Ectodermal cell (in vitro differentiated cells): ENCODE results near the gene ST7L.

ENCODE experiments used
- H3K27ac ChIP-seq: 2 replicates; pipeline ENCODE4 v1.7.0; 2013; ENCODE audit warnings: mild to moderate bottlenecking, low read depth, low read length; ENCODE audit not compliant: insufficient read depth, poor library complexity, severe bottlenecking
- H3K27me3 ChIP-seq: 2 replicates; pipeline ENCODE4 v1.7.0; 2013; ENCODE audit warnings: mild to moderate bottlenecking, low read length; ENCODE audit not compliant: insufficient read depth, control insufficient read depth, poor library complexity, severe bottlenecking
- H3K36me3 ChIP-seq: one replicate; pipeline ENCODE4 v1.7.0; 2013; ENCODE audit warnings: low read length; ENCODE audit not compliant: control insufficient read depth, insufficient read depth
- H3K4me1 ChIP-seq: one replicate; pipeline ENCODE4 v1.7.0; 2013; ENCODE audit warnings: low read length; ENCODE audit not compliant: control insufficient read depth, insufficient read depth
- H3K4me3 ChIP-seq: 2 replicates; pipeline ENCODE4 v1.7.0; 2013; ENCODE audit warnings: low read depth, low read length, control low read depth; ENCODE audit not compliant: insufficient read depth
- H3K9me3 ChIP-seq: 2 replicates; pipeline ENCODE4 v1.7.0; 2013; ENCODE audit warnings: mild to moderate bottlenecking, low read length, moderate library complexity; ENCODE audit not compliant: control insufficient read depth
- WGBS, 2 experiments: methylation state at CpG; one replicate each; pipeline ENCODE4 v1.1.7; 2013; ENCODE audit warnings: missing lambda C conversion rate in 2 of 2; 5-methylcytosine and 5-hydroxymethylcytosine counted together

Gene ST7L

DNA sequence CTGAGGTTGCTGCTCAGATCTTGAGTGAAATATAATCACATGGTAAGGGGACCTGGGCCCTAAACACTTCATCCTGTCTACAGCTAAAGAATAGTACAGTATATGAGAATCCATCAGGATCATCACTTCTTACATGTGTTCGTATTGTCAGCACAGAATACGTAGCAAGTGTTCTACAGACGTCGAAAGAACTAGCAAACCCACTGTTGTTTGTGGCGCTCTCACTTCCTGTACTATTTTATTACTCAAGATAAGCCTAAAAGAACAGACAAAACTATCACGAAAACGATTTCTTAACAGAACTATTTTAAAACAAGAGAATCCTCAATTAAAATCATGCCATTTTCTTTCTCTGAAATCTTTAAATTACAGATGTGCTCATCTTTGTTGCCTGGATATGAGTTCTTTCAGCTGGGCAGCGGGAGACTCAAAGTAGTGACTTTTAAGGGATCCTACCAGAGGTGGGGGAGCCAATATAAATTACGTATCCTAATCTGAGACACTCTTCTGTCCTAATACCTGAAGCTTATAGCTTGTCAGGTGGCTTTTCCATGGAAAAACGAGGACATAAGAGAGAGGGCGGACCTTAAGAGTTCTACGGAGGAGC, 724 bp downstream of the ST7L start:
- Histone ChIP-seq H3K9me3 (no peaks in the 10 kb centered on the region), H3K36me3 (peaks cover 1% of the 10 kb centered on the region), H3K27ac (no peak overlapping the region), H3K4me1 (no peaks in the 10 kb centered on the region), H3K27me3 (no peaks in the 10 kb centered on the region), H3K4me3 (peak overlapping the region; percentile 83)
- 6 to 9% methylated on average over 12 of the region's 12 CpGs for WGBS, 2 experiments

DNA sequence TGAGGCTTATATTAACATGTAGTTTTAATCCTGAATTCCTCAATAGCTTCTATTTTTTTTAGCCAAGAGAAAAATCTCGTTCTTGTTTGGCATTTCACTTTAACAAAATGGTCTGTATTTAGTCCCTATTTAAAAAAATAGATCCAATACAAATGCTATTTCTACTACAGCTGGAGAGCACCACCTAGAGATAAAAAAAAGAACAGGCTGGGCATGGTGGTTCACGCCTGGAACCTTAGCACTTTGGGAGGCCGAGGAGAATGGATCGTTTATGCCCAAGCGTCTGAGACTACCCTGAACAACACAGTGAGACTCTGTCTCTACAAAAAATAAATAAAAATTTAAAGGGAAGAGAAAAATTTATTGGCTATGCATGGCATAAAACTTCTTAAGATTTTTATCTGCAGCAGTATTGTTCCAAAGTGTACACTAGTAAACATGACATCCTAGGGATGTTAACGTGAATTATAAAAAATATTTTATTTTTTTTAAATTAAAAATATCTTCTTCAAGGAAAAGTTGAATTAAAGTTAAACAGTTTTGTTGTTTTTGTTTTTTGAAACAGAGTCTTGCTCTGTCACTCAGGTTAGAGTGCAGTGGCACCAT, 4.4 kb downstream of the ST7L start:
- Histone ChIP-seq H3K27me3 (no peaks in the 10 kb centered on the region), H3K27ac (no peak overlapping the region), H3K9me3 (no peaks in the 10 kb centered on the region), H3K4me3 (no peak overlapping the region), H3K36me3 (peaks cover 17% of the 10 kb centered on the region), H3K4me1 (no peaks in the 10 kb centered on the region)
- WGBS, 2 experiments, result 86 to 91% methylated on average over 4 to 5 of the region's 6 CpGs

DNA sequence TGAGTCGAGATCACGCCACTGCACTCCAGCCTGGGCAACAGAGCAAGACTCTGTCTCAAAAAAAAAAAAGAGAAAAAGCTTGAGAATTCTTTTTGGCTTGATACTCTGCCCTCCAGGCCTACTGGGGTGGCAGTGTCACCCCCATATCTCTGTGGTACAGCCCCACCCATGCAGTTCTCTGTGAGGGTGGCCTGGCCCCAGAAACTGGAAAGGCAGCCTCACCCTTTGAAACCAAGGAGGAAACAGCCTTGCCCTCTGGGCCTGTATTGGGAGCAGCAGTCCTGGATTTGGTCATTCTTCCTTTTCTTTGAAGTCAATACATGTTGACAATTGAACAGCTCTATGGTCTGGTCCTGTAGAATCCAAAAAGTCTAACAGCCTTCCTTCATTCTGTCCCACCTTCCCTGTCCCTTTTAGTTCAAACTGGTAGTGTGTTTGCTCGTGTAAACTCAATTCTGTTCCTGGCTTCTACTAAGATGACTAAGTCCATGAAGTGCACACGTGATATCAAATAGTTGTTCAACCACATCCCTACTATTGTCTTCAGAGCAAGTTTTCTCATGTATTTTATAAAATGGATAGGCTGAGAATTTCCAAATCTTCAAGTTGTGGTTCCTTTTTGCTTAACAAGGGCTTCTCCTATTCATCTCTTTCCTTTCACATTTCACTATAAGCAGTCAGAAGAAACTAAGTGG, 13.2 kb downstream of the ST7L start:
- H3K4me3 ChIP-seq, result no peak overlapping the region
- H3K27me3 ChIP-seq, result no peaks in the 10 kb centered on the region
- no peaks in the 10 kb centered on the region for H3K9me3 ChIP-seq
- H3K27ac ChIP-seq, result no peak overlapping the region
- H3K36me3 ChIP-seq, result peaks cover 18% of the 10 kb centered on the region
- H3K4me1 ChIP-seq, result no peaks in the 10 kb centered on the region
- WGBS, 2 experiments, result 89 to 92% methylated on average over 4 of the region's 4 CpGs

DNA sequence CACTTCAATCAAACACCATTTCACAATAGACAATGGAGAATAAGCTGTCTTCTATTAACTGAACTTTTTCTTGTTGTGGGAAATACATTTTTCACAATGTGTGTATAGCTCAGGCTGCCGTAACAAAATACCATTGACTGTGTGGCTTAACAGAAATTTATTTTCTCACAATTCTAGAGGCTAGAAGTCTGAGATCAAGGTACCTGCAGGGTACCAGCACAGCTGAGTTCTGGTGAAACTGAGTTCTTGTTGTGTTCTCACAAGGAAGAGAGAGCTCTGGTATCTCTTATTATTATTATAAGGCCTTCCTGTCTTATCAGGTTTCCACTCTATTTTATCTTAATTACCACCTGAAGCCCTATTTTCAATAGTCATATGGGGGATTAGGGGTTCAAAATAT, 15.4 kb downstream of the ST7L start:
- Histone ChIP-seq H3K36me3 (peaks cover 17% of the 10 kb centered on the region), H3K9me3 (no peaks in the 10 kb centered on the region), H3K4me3 (no peak overlapping the region), H3K27ac (no peak overlapping the region), H3K27me3 (no peaks in the 10 kb centered on the region), H3K4me1 (no peaks in the 10 kb centered on the region)
- 94 to 100% methylated on average over 1 of the region's 1 CpG for WGBS, 2 experiments

DNA sequence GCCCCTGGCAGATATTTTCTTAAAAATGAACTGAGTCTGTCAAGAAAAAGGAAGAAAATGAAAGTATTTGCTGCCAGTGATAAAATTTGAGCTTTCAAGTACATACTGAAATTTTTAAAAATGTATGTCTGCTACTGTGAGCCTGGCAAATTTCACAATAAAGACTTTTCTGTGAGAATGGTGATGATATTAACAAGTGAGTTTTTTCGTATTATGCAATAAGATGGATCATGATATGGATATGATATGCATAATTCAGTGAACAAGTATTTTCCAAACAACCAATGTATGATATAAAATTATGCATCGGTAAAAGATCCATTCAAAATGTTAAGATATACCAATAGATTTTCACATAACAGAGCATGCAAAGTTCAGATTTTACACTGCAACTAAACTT, 15.9 kb downstream of the ST7L start:
- H3K4me1 ChIP-seq, result no peaks in the 10 kb centered on the region
- WGBS, 2 experiments, result 92% methylated on average over 2 of the region's 2 CpGs; no CpG with 5 or more reads in 1 of the 2 experiments
- no peak overlapping the region for H3K4me3 ChIP-seq
- no peaks in the 10 kb centered on the region for H3K9me3 ChIP-seq
- H3K36me3 ChIP-seq, result peaks cover 17% of the 10 kb centered on the region
- H3K27me3 ChIP-seq, result no peaks in the 10 kb centered on the region
- H3K27ac ChIP-seq, result no peak overlapping the region

DNA sequence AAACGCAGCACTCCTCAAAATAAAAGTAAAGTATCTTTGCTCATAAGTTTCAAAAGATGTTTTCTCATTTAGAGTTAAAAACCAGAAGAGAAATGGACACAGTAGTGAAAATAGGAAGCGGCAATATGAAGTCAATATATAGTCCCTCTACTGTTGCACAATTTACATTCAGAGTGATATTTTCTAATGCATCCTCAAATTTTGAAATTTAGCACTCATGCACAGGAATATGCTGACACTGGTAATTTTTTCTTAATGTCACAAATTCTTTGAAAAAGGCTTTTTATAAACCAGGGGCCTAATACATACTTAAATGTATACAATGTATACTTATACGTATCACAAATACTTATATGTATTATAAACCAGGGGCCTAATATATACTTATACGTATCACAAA, 19.5 kb downstream of the ST7L start:
- Histone ChIP-seq H3K4me3 (no peak overlapping the region), H3K36me3 (peaks cover 9% of the 10 kb centered on the region), H3K4me1 (no peaks in the 10 kb centered on the region), H3K9me3 (no peaks in the 10 kb centered on the region), H3K27me3 (no peaks in the 10 kb centered on the region), H3K27ac (no peak overlapping the region)
- 89 to 98% methylated on average over 1 to 3 of the region's 4 CpGs for WGBS, 2 experiments

DNA sequence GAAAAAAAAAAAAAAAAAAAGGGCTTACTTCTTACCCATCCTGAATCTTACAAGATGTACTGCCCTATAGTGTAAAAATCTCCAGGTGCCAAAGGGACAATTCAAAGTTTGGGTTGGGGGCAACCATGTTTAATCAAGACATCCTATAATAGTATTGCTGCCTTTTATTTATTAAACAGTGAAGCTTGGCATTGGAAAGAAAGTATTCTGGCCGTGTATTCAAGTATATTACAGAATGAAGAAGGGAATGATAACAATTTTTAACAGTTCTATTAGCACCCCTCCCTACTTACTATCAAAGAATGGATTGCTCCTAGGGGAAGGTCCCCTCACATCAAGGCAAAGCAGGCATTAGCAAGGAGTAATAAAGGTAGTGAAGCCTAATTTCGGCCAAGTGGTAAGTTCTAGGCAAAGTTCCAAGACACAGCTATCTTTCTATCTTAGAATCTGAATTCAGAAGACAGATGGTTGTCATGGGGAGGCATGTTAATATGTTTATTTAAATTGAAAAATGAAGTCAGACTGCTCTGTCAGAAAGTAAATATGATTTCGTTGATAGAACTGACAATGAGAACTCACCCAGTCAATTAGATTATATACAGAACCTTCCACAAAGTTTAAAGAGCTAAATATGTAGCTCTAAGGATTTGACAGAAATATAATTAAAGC, 24.6 kb downstream of the ST7L start:
- H3K27ac ChIP-seq, result no peak overlapping the region

DNA sequence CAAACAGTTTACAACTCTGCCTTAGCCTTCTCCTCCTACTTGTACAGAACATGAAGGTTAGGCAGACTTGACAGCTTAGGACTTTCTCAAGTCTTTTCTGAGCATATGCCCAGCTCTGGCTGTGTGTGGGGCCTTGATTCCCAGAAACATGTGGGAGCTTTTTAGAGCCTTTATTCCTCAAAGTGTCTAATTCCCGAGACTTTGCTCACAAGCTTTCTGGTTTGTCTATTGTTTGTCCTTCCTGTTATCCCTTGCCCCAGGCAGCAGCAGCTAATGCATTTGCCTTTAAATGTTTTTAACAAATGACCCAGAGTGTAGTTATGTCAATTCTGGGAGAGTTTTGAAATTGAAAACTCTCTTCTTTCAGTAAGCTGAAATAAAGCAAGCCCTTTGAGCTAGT, 29.2 kb downstream of the ST7L start:
- WGBS, 2 experiments, result 98 to 100% methylated on average over 1 of the region's 1 CpG
- no peaks in the 10 kb centered on the region for H3K4me1 ChIP-seq
- no peaks in the 10 kb centered on the region for H3K27me3 ChIP-seq
- H3K27ac ChIP-seq, result no peak overlapping the region
- no peaks in the 10 kb centered on the region for H3K9me3 ChIP-seq
- no peak overlapping the region for H3K4me3 ChIP-seq
- peaks cover 16% of the 10 kb centered on the region for H3K36me3 ChIP-seq

More for the DNA sequence above, 24.6 kb downstream of the ST7L start:
- H3K36me3 ChIP-seq, result peaks cover 16% of the 10 kb centered on the region
- H3K4me3 ChIP-seq, result no peak overlapping the region
- no peaks in the 10 kb centered on the region for H3K9me3 ChIP-seq
- no peaks in the 10 kb centered on the region for H3K27me3 ChIP-seq
- WGBS, 2 experiments, result 97% methylated on average over 2 of the region's 3 CpGs
- H3K4me1 ChIP-seq, result no peaks in the 10 kb centered on the region

DNA sequence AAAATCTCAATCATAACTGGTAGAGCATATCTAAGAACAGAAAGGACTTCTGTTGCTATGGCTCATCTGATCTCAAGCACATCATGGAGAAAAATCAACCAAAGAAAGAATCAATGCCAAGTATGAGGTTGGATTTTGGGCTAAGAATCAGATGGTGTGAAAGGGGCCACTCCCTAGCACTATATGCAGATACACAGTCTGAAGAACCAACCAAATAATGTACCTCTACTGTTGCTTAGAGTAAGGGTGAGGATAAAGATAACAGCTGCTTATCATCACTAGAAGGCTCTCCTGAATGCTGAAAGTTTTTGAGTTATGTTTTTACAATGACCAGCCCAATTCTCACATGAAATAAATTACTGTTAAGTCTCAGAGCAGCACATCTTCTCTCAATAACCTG, 35.6 kb downstream of the ST7L start:
- Histone ChIP-seq H3K27me3 (no peaks in the 10 kb centered on the region), H3K9me3 (no peaks in the 10 kb centered on the region), H3K27ac (no peak overlapping the region), H3K4me1 (no peaks in the 10 kb centered on the region), H3K36me3 (no peaks in the 10 kb centered on the region), H3K4me3 (no peak overlapping the region)

DNA sequence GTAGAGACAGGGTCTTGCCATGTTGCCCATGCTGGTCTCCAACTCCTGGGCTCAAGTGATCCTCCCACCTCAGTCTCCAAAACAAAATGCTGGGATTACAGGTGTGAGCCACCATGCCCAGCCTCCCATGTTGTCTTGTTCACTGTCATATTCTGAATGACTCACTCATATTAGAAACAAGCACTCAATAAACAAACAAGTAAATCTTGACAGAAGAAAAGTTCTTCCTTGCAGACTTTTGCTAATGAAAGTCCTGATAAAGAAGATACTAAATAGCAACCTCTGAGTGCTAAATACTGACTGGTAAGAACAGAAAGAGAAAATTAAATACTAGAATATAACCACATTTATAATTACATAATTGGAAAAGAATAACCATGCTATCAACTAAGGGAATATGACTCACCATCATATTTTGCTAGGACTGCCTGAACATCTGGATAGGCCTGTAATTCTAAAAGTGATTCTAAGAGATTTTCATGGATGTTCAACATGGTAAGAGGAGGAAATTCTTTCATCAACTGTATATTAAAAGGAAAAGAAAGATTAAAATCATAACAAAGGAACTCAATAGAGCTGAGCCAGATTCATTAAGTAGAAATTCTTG, 37.3 kb downstream of the ST7L start:
- Histone ChIP-seq H3K27me3 (no peaks in the 10 kb centered on the region), H3K27ac (no peak overlapping the region), H3K4me1 (no peaks in the 10 kb centered on the region), H3K9me3 (no peaks in the 10 kb centered on the region), H3K36me3 (no peaks in the 10 kb centered on the region), H3K4me3 (no peak overlapping the region)
